Liver (tissue), 3 donors: Measurements from ENCODE around the gene L3MBTL1.

Source experiments
- CTCF ChIP-seq: fragments of 150-350 bp; IDR thresholded peaks from 2 replicates; pipeline ENCODE4 v1.5.1; 2017; ENCODE audit warnings: improper control_type of control experiment, low read depth, low read length; ENCODE audit not compliant: missing input control
- JUND ChIP-seq, 2 donors: IDR thresholded peaks; 2 replicates each; pipeline ENCODE4 v1.6.1; 2016; ENCODE audit warnings: antibody characterized with exemption in 2 of 2
- RAD21 ChIP-seq, 2 donors: IDR thresholded peaks; 2 replicates each; pipeline ENCODE4 v1.6.1; 2016; ENCODE audit warnings: antibody characterized with exemption in 2 of 2, mild to moderate bottlenecking in 2 of 2
- SP1 ChIP-seq: IDR thresholded peaks from 2 replicates; pipeline ENCODE4 v1.6.1; 2018; ENCODE audit warnings: antibody characterized with exemption, mild to moderate bottlenecking
- YY1 ChIP-seq: IDR thresholded peaks from 2 replicates; pipeline ENCODE4 v1.6.1; 2016; ENCODE audit warnings: antibody characterized with exemption, mild to moderate bottlenecking
- donor health status: healthy.
- donor health status: healthy.

- TF ChIP-seq SP1 = peak; percentile 82
- peak in 1 of 2 donors; percentile 43 for TF ChIP-seq JUND (IDR thresholded peaks at IDR 0.05)
- TF ChIP-seq CTCF = no peak
- peak; percentile 37 to 70 for TF ChIP-seq RAD21 (IDR thresholded peaks at IDR 0.05)
- TF ChIP-seq YY1 = no peak
These were observed 31.6 kb downstream of the L3MBTL1 start for GRCh38 chr20:43538878-43539700.
